A549 (cell line): Measurements from ENCODE around the gene TEX22. TPM values are rescaled to one million over a fixed set of nuclear protein-coding genes. Genes with fewer than 3 reads are reported as not detected.

Source experiments
- ATAC-seq, 2 experiments: fragments of 200-7000 bp in 1 of 2; fragments of >200 bp in 1 of 2; cut with Nextera tagmentation in 1 of 2; cut with Tn5 transposase in 1 of 2; 3 replicates each; pipeline versions ENCODE4 v1.8.0 to v1.9.1; 2018 to 2020; ENCODE audit warnings: mild to moderate bottlenecking in 1 of 2, moderate library complexity in 1 of 2
- CTCF ChIA-PET: fragments of 300-600 bp; sonication (Branson Sonifier 250); formaldehyde crosslinking; extraction: SDS; loops from one replicate; lab custom pipeline; 2021; ENCODE audit warnings: antibody characterized with exemption, inconsistent platforms; lab: Yijun Ruan, JAX
- POLR2A ChIA-PET: fragments of 350-600 bp; formaldehyde crosslinking; extraction: SDS; loops from one replicate; lab custom pipeline; 2021; ENCODE audit warnings: antibody characterized with exemption, inconsistent platforms; lab: Yijun Ruan, JAX
- DNase-seq, 2 experiments: peaks; one replicate each; pipeline versions ENCODE4 v3.0.0 to v3.0.0-alpha.2; 2011 to 2016; ENCODE audit warnings: low read depth in 1 of 2, low spot score in 1 of 2
- FAIRE-seq: peaks from 2 replicates; lab custom pipeline; 2011; peaks lifted over from hg19 to GRCh38; lab: Jason Lieb, UNC
- H3K27ac ChIP-seq, 2 experiments: fragments of >200 bp; sonication (Bioruptor Twin); formaldehyde crosslinking; 3 replicates each; pipeline ENCODE4 v1.5.1; 2016 to 2017
- H3K4me1 ChIP-seq: fragments of >200 bp; sonication (Bioruptor Twin); formaldehyde crosslinking; 3 replicates; pipeline ENCODE4 v1.6.1; 2016
- H3K4me2 ChIP-seq: fragments of >200 bp; sonication (Bioruptor Twin); formaldehyde crosslinking; 3 replicates; pipeline ENCODE4 v1.6.1; 2016
- H3K4me3 ChIP-seq: fragments of >200 bp; sonication (Bioruptor Twin); formaldehyde crosslinking; 3 replicates; pipeline ENCODE4 v1.5.1; 2016
- H3K9me3 ChIP-seq: fragments of >200 bp; sonication (Bioruptor Twin); formaldehyde crosslinking; 3 replicates; pipeline ENCODE4 v1.6.1; 2016
- CHD2 ChIP-seq: fragments of 150-350 bp; IDR thresholded peaks from 2 replicates; pipeline ENCODE4 v1.6.1; 2014; ENCODE audit warnings: low read length; ENCODE audit not compliant: partially characterized antibody
- CHD4 ChIP-seq: fragments of 200-600 bp; sonication (generic); IDR thresholded peaks from 2 replicates; pipeline ENCODE4 v1.6.1; 2016; ENCODE audit warnings: antibody characterized with exemption, mild to moderate bottlenecking, borderline replicate concordance
- EHF ChIP-seq: fragments of 250-450 bp; sonication (Bioruptor Pico); IDR thresholded peaks from 2 replicates; pipeline ENCODE4 v1.5.0; 2020; ENCODE audit warnings: mild to moderate bottlenecking
- EP300 ChIP-seq, 2 experiments: fragments of >200 bp; sonication (Bioruptor Twin); formaldehyde crosslinking; IDR thresholded peaks; 2 replicates in 1 of 2; 3 replicates in 1 of 2; pipeline ENCODE4 v1.6.1; 2016 to 2017
- FOSB ChIP-seq: fragments of 250-450 bp; sonication (Bioruptor Pico); IDR thresholded peaks from 2 replicates; pipeline ENCODE4 v1.5.0; 2020; ENCODE audit warnings: mild to moderate bottlenecking, moderate library complexity
- FOXS1 ChIP-seq: fragments of 250-450 bp; sonication (Bioruptor Pico); IDR thresholded peaks from 2 replicates; pipeline ENCODE4 v1.5.0; 2020; ENCODE audit warnings: mild to moderate bottlenecking, moderate library complexity
- JUNB ChIP-seq: fragments of >200 bp; sonication (Bioruptor Twin); formaldehyde crosslinking; IDR thresholded peaks from 2 replicates; pipeline ENCODE4 v1.6.1; 2016
- KDM1A ChIP-seq: fragments of 200-600 bp; sonication (generic); IDR thresholded peaks from 2 replicates; pipeline ENCODE4 v1.6.1; 2016; ENCODE audit warnings: low read depth, mild to moderate bottlenecking
- MAFK ChIP-seq: fragments of 450-650 bp; IDR thresholded peaks from 2 replicates; pipeline ENCODE4 v1.6.1; 2014; ENCODE audit not compliant: partially characterized antibody
- NPAS2 ChIP-seq: fragments of 250-450 bp; sonication (Bioruptor Pico); IDR thresholded peaks from 2 replicates; pipeline ENCODE4 v1.8.0; 2022; ENCODE audit warnings: mild to moderate bottlenecking, moderate library complexity, borderline replicate concordance
- PHF8 ChIP-seq: fragments of 200-600 bp; sonication (generic); IDR thresholded peaks from 2 replicates; pipeline ENCODE4 v1.6.1; 2016; ENCODE audit warnings: low read depth, mild to moderate bottlenecking, antibody characterized with exemption, moderate library complexity, borderline replicate concordance
- POLR2A ChIP-seq: IDR thresholded peaks from 2 replicates; pipeline ENCODE4 v1.6.1; 2012; ENCODE audit warnings: mild to moderate bottlenecking, low read length
- RARB ChIP-seq: fragments of 250-450 bp; sonication (Bioruptor Pico); IDR thresholded peaks from 2 replicates; pipeline ENCODE4 v1.8.0; 2021; ENCODE audit warnings: mild to moderate bottlenecking, moderate library complexity
- RCOR1 ChIP-seq: fragments of 150-350 bp; IDR thresholded peaks from 2 replicates; pipeline ENCODE4 v1.6.1; 2014; ENCODE audit warnings: antibody characterized with exemption, low read length, low read depth
- RNF2 ChIP-seq: fragments of 200-600 bp; sonication (generic); IDR thresholded peaks from 2 replicates; pipeline ENCODE4 v1.6.1; 2016; ENCODE audit warnings: low read depth, mild to moderate bottlenecking, antibody characterized with exemption, moderate library complexity, borderline replicate concordance
- SREBF2 ChIP-seq: fragments of 450-650 bp; IDR thresholded peaks from 2 replicates; pipeline ENCODE4 v1.6.1; 2014; ENCODE audit warnings: mild to moderate bottlenecking, moderate library complexity
- WGBS: methylation state at CpG from one replicate; pipeline ENCODE4 v1.1.6; 2017; ENCODE audit errors: missing lambda C conversion rate; 5-methylcytosine and 5-hydroxymethylcytosine counted together
- polyA plus RNA-seq, 4 experiments: library from polyadenylated mRNA; depleted of rRNA in 3 of 4; stranded (reverse); fragments of >200 nt; fragmentation: RNase III in 1 of 4; extraction: RNeasy Plus Mini Kit Qiagen cat#74134 plus additional on column Dnase treatment in 1 of 4; gene quantifications; 2 replicates in 3 of 4; 3 replicates in 1 of 4; pipeline ENCODE4 v1.2.3, GENCODE V29; 2011 to 2017
- TF ChIP-seq, protein P1 (sequence below): IDR thresholded peaks from 2 replicates; pipeline ENCODE4 v1.6.1; 2012
- TF ChIP-seq, protein P2 (sequence below): fragments of >200 bp; sonication (Bioruptor Twin); formaldehyde crosslinking; IDR thresholded peaks from 2 replicates; pipeline ENCODE4 v1.6.1; 2016
- TF ChIP-seq, protein P3 (sequence below): IDR thresholded peaks from 2 replicates; pipeline ENCODE4 v1.6.1; 2012
- TF ChIP-seq, protein P4 (sequence below): fragments of 450-650 bp; IDR thresholded peaks from 2 replicates; pipeline ENCODE4 v1.6.1; 2014; ENCODE audit warnings: antibody characterized with exemption
- TF ChIP-seq, protein P5 (sequence below): fragments of 250-450 bp; sonication (Bioruptor Pico); IDR thresholded peaks from 2 replicates; pipeline ENCODE4 v1.5.0; 2020; ENCODE audit warnings: low read depth, mild to moderate bottlenecking, moderate library complexity
- TF ChIP-seq, protein P6 (sequence below): fragments of >200 bp; sonication (Bioruptor Twin); formaldehyde crosslinking; IDR thresholded peaks from 3 replicates; pipeline ENCODE4 v1.6.1; 2016

TEX22 gene
- polyA plus RNA-seq, 2 of the 4 experiments (the other 2 are of a cell fraction) = 0.06 to 0.23 TPM

DNA sequence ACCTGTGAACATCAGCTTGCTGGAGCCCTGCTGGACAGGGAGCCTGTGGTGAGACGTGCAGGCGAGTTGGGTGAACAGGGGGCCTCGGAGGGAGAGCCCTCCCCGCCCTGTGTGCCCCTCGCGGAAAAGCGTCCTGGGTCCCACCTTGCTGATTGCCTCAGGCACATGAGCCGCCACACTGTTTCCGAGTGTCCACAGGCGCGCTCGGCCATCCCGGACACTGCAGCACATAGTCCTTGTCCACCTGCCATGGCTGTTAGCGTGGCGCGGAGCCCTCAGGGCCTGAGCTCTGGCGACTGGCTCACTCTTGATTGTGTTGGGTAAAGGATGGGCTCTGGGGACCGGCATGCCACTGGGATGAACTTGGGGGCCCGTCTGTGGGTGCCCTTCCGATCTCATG lies 43.8 kb upstream of the TEX22 start:
- ATAC-seq (no peak), DNase-seq (no peak), FAIRE-seq (no peak)
- Histone ChIP-seq H3K4me3 (no peak overlapping the region), H3K4me1 (0 out of 3 replicates have a peak, but pooled peaks cover 3% of the 10 kb centered on the region), H3K9me3 (no peaks in the 10 kb centered on the region), H3K4me2 (no peak overlapping the region), H3K27ac (0 out of 6 replicates have a peak overlapping the region, but pooled peaks of 1 of the 2 experiments have one; percentile 14)
- no peak for TF ChIP-seq MAFK
- TF ChIP-seq, protein P1, sequence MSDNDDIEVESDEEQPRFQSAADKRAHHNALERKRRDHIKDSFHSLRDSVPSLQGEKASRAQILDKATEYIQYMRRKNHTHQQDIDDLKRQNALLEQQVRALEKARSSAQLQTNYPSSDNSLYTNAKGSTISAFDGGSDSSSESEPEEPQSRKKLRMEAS = no peak
- no peak for TF ChIP-seq NPAS2 (CRISPR knock-in tag)
- TF ChIP-seq, protein P2, sequence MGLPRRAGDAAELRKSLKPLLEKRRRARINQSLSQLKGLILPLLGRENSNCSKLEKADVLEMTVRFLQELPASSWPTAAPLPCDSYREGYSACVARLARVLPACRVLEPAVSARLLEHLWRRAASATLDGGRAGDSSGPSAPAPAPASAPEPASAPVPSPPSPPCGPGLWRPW = no peak
- TF ChIP-seq PHF8 = no peak
- CTCF ChIA-PET = interaction anchor here (0.9 to 1.3 kb wide), 2 partner anchors 12 to 145 kb away, joined by 3 to 6 read pairs; no protein-coding TSS in a partner anchor
- WGBS = 94% methylated on average over 7 of the region's 20 CpGs
- POLR2A ChIA-PET = no interaction called here

DNA sequence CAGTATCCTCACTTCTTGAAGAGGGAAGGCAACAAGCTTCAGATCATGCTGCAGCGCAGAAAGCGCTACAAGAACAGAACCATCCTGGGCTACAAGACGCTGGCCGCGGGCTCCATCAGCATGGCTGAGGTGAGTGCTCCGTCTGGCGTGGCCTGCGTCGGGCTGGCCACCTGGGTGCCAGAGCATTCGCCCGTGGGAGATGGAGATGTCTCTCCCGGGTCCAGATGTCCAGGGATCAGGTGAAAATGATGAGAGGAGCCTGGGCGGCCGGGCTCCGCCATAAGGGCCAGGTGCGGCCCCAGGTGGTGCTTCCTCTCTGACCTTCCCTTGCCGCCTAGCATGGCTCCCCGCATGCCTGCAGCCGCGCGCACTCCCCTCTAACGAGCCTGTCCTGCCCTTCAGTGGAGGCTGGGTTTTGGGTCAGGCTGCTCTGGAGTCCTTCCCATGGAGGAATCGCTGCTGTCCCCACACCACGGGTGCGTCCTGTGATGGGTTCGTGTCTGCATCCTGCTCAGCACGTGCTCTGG lies 43.2 kb upstream of the TEX22 start:
- 93% methylated on average over 24 of the region's 27 CpGs for WGBS
- no peak overlapping the region for H3K4me2 ChIP-seq
- H3K4me3 ChIP-seq = no peak overlapping the region
- no peak overlapping the region for H3K27ac ChIP-seq
- FAIRE-seq = no peak
- H3K9me3 ChIP-seq = no peaks in the 10 kb centered on the region
- ATAC-seq = no peak
- TF ChIP-seq, protein P3, sequence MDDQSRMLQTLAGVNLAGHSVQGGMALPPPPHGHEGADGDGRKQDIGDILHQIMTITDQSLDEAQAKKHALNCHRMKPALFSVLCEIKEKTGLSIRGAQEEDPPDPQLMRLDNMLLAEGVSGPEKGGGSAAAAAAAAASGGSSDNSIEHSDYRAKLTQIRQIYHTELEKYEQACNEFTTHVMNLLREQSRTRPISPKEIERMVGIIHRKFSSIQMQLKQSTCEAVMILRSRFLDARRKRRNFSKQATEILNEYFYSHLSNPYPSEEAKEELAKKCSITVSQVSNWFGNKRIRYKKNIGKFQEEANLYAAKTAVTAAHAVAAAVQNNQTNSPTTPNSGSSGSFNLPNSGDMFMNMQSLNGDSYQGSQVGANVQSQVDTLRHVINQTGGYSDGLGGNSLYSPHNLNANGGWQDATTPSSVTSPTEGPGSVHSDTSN = no peak
- TF ChIP-seq, all 56 proteins: peak for 0
- CTCF ChIA-PET = interaction anchor here (1.3 to 2.1 kb wide), 2 partner anchors 13 to 265 kb away, joined by 6 read pairs; no protein-coding TSS in a partner anchor
- no peak for DNase-seq
- POLR2A ChIA-PET = no interaction called here
- 0 out of 3 replicates have a peak, but pooled peaks cover 3% of the 10 kb centered on the region for H3K4me1 ChIP-seq

DNA sequence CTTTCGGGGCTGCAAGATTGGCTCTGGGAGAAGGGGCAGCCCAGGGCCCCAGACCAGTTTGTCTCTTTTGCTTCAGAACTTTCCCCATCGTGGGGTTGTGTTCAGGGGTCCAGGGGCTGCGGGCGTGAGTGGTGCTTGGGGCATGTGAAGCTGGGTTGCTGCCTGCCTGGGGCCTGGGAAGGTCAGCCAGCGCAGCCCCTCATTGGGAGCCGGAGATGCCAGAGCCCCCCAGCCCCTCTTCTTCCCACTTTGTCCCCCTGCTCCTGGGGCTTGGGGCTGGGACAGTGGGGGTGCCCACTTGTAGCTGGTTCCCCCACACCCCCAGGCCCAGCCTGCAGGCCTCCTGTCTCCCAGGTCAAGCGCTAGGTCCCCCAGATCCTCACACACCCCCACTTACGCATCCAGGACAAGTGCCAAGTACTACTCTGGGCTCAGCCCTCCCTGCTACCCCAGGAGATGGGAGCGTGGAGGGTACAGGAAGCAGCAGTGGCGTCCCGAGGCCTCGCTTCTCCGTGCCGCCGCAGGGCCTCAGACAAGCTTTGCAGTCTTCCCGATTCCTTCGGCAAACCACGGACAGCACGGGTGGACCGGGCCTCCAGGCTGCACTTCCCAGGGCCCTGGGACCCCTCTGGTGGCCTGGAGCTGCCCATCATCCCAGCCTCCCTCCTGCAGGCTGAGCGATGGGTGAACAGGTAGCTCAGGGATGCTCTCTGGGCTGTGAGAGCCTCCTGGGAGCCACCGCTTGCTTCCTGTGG lies 42.3 kb upstream of the TEX22 start:
- TF ChIP-seq CHD4 (no peak), JUNB (no peak), SREBF2 (no peak), RNF2 (no peak), RARB (CRISPR knock-in tag) (no peak), FOSB (no peak), EP300 (IDR thresholded peaks at IDR 0.05) (no peak), CHD2 (no peak), FOXS1 (no peak), KDM1A (no peak), EHF (no peak), RCOR1 (no peak), POLR2A (no peak)
- TF ChIP-seq, protein P4, sequence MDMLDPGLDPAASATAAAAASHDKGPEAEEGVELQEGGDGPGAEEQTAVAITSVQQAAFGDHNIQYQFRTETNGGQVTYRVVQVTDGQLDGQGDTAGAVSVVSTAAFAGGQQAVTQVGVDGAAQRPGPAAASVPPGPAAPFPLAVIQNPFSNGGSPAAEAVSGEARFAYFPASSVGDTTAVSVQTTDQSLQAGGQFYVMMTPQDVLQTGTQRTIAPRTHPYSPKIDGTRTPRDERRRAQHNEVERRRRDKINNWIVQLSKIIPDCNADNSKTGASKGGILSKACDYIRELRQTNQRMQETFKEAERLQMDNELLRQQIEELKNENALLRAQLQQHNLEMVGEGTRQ = no peak
- TF ChIP-seq, protein P5, sequence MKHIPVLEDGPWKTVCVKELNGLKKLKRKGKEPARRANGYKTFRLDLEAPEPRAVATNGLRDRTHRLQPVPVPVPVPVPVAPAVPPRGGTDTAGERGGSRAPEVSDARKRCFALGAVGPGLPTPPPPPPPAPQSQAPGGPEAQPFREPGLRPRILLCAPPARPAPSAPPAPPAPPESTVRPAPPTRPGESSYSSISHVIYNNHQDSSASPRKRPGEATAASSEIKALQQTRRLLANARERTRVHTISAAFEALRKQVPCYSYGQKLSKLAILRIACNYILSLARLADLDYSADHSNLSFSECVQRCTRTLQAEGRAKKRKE (CRISPR knock-in tag) = no peak
- TF ChIP-seq, protein P1 = no peak
- TF ChIP-seq, protein P6, sequence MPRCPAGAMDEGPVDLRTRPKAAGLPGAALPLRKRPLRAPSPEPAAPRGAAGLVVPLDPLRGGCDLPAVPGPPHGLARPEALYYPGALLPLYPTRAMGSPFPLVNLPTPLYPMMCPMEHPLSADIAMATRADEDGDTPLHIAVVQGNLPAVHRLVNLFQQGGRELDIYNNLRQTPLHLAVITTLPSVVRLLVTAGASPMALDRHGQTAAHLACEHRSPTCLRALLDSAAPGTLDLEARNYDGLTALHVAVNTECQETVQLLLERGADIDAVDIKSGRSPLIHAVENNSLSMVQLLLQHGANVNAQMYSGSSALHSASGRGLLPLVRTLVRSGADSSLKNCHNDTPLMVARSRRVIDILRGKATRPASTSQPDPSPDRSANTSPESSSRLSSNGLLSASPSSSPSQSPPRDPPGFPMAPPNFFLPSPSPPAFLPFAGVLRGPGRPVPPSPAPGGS = no peak
- H3K4me1 ChIP-seq = 0 out of 3 replicates have a peak, but pooled peaks cover 3% of the 10 kb centered on the region
- H3K4me2 ChIP-seq = no peak overlapping the region
- H3K27ac ChIP-seq = no peak overlapping the region
- ChIA-PET CTCF (interaction anchor here (1.9 to 2.1 kb wide), 2 partner anchors 15 to 266 kb away, joined by 6 read pairs; no protein-coding TSS in a partner anchor), POLR2A (no interaction called here)
- no peak for FAIRE-seq
- no peak for ATAC-seq
- no peaks in the 10 kb centered on the region for H3K9me3 ChIP-seq
- no peak for DNase-seq
- WGBS = 97% methylated on average over 12 of the region's 22 CpGs
- no peak overlapping the region for H3K4me3 ChIP-seq
